Neuronal stem cell (in vitro differentiated cells): ENCODE measurements around the gene PRCP.
"Not testable (repeated sequence)": the region's sequence is repeated elsewhere in the genome, so short reads cannot be mapped to it uniquely, and the experiment has no call there.

Experiments used
- DNase-seq: peaks from one replicate; pipeline ENCODE4 v3.0.0-alpha.2; 2013; ENCODE audit warnings: low spot score
- H2AFZ ChIP-seq: one replicate; pipeline ENCODE4 v1.6.1; 2013; ENCODE audit warnings: mild to moderate bottlenecking, low read length, inconsistent platforms
- H2AK5ac ChIP-seq: 2 replicates; pipeline ENCODE4 v1.6.1; 2013; ENCODE audit warnings: low read depth, mild to moderate bottlenecking, inconsistent platforms, low read length, moderate library complexity, mixed read lengths
- H2BK120ac ChIP-seq: 2 replicates; pipeline ENCODE4 v1.6.1; 2013; ENCODE audit warnings: low read depth, mild to moderate bottlenecking, inconsistent platforms, low read length, moderate library complexity, mixed read lengths
- H2BK12ac ChIP-seq: one replicate; pipeline ENCODE4 v1.6.1; 2013; ENCODE audit warnings: low read length, inconsistent platforms
- H2BK15ac ChIP-seq: 2 replicates; pipeline ENCODE4 v1.6.1; 2013; ENCODE audit warnings: mild to moderate bottlenecking, low read length, inconsistent platforms, mixed read lengths
- H2BK5ac ChIP-seq: one replicate; pipeline ENCODE4 v1.6.1; 2013; ENCODE audit warnings: inconsistent platforms, mild to moderate bottlenecking, low read length, moderate library complexity
- H3K14ac ChIP-seq: one replicate; pipeline ENCODE4 v1.6.1; 2013; ENCODE audit warnings: low read length, inconsistent platforms
- H3K18ac ChIP-seq: 2 replicates; pipeline ENCODE4 v1.6.1; 2013; ENCODE audit warnings: low read length, inconsistent platforms
- H3K23ac ChIP-seq: 2 replicates; pipeline ENCODE4 v1.6.1; 2013; ENCODE audit warnings: low read depth, mild to moderate bottlenecking, mixed read lengths, low read length, inconsistent platforms; ENCODE audit not compliant: poor library complexity
- H3K27ac ChIP-seq: replicated peaks from 3 replicates; pipeline ENCODE4 v1.5.1; 2013; ENCODE audit warnings: low read length, inconsistent platforms
- H3K27me3 ChIP-seq, 3 experiments: 2 replicates each; pipeline ENCODE4 v1.6.1; 2013; ENCODE audit warnings: low read length in 3 of 3, mild to moderate bottlenecking in 2 of 3, inconsistent platforms in 1 of 3, low read depth in 1 of 3, mixed read lengths in 1 of 3, moderate library complexity in 1 of 3; ENCODE audit not compliant: control insufficient read depth in 3 of 3, insufficient read depth in 3 of 3
- H3K36me3 ChIP-seq, 2 donors: replicated peaks in 1 of 2; 2 replicates each; pipeline ENCODE4 v1.6.1; 2013; ENCODE audit warnings: low read length in 2 of 2; ENCODE audit not compliant: control insufficient read depth in 2 of 2, insufficient read depth in 2 of 2
- H3K4ac ChIP-seq: 2 replicates; pipeline ENCODE4 v1.6.1; 2013; ENCODE audit warnings: inconsistent platforms, mild to moderate bottlenecking, low read length, moderate library complexity
- H3K4me1 ChIP-seq, 2 donors: 1 replicate in 1 of 2; 2 replicates in 1 of 2; pipeline ENCODE4 v1.6.1; 2013; ENCODE audit warnings: low read length in 2 of 2, low read depth in 1 of 2; ENCODE audit not compliant: control insufficient read depth in 2 of 2, insufficient read depth in 1 of 2
- H3K4me2 ChIP-seq: one replicate; pipeline ENCODE4 v1.6.1; 2013; ENCODE audit warnings: mild to moderate bottlenecking, low read length, inconsistent platforms; ENCODE audit not compliant: insufficient read depth, poor library complexity, severe bottlenecking
- H3K4me3 ChIP-seq, 2 donors: 2 replicates each; pipeline ENCODE4 v1.5.1; 2013; ENCODE audit warnings: low read length in 2 of 2, mild to moderate bottlenecking in 2 of 2, inconsistent platforms in 1 of 2, moderate library complexity in 1 of 2
- H3K79me1 ChIP-seq: one replicate; pipeline ENCODE4 v1.6.1; 2013; ENCODE audit warnings: low read depth, mild to moderate bottlenecking, inconsistent platforms, low read length, moderate library complexity
- H3K9ac ChIP-seq: one replicate; pipeline ENCODE4 v1.6.1; 2013; ENCODE audit warnings: mild to moderate bottlenecking, low read depth, low read length, inconsistent platforms; ENCODE audit not compliant: poor library complexity
- H3K9me3 ChIP-seq, 2 donors: replicated peaks in 1 of 2; 2 replicates each; pipeline versions ENCODE3 to v1.6.1; 2013; ENCODE audit warnings: low read length in 2 of 2, mild to moderate bottlenecking in 2 of 2, inconsistent platforms in 1 of 2, low read depth in 1 of 2, mixed read lengths in 1 of 2, moderate library complexity in 1 of 2; ENCODE audit not compliant: control insufficient read depth in 2 of 2, insufficient read depth in 1 of 2
- H4K8ac ChIP-seq: one replicate; pipeline ENCODE4 v1.6.1; 2013; ENCODE audit warnings: low read depth, mild to moderate bottlenecking, inconsistent platforms, low read length, moderate library complexity
- H4K91ac ChIP-seq: one replicate; pipeline ENCODE4 v1.6.1; 2013; ENCODE audit warnings: low read length, low read depth, mild to moderate bottlenecking, inconsistent platforms; ENCODE audit not compliant: poor library complexity
- WGBS, 2 donors: extraction: QIAGEN DNeasy Blood & Tissue Kit; methylation state at CpG; one replicate each; pipeline ENCODE4 v1.1.7; 2013; ENCODE audit warnings: missing lambda C conversion rate in 2 of 2, mixed read lengths in 1 of 2; ENCODE audit not compliant: insufficient read length in 2 of 2, insufficient replicate concordance in 1 of 2; ENCODE audit errors: extremely low coverage in 2 of 2; 5-methylcytosine and 5-hydroxymethylcytosine counted together

Gene PRCP

GRCh38 chr11:82855616-82856015 is 44.6 kb downstream of the PRCP start:
- H2BK15ac ChIP-seq: no peak overlapping the region
- H3K79me1 ChIP-seq: no peaks in the 10 kb centered on the region
- peaks cover 2 to 7% of the 10 kb centered on the region in 2 donors for H3K9me3 ChIP-seq
- no peaks in the 10 kb centered on the region for H3K4me1 ChIP-seq
- no peak overlapping the region for H4K91ac ChIP-seq
- no peak overlapping the region for H3K14ac ChIP-seq
- DNase-seq: no peak
- WGBS, 2 donors: no CpG with 5 or more reads among the region's 2 CpGs
- H3K27me3 ChIP-seq: peaks cover 0 to 8% (median 0%) of the 10 kb centered on the region in 3 experiments
- no peak overlapping the region for H3K27ac ChIP-seq
- no peak overlapping the region for H2AK5ac ChIP-seq
- H2AFZ ChIP-seq: no peak overlapping the region
- H2BK120ac ChIP-seq: no peak overlapping the region
- H4K8ac ChIP-seq: no peak overlapping the region
- H3K4me2 ChIP-seq: no peak overlapping the region
- H2BK12ac ChIP-seq: no peak overlapping the region
- H3K4ac ChIP-seq: no peak overlapping the region
- H3K36me3 ChIP-seq: no peaks in the 10 kb centered on the region
- H3K4me3 ChIP-seq: no peak overlapping the region
- H3K23ac ChIP-seq: no peak overlapping the region
- no peak overlapping the region for H3K18ac ChIP-seq
- no peak overlapping the region for H3K9ac ChIP-seq
- H2BK5ac ChIP-seq: no peak overlapping the region

- WGBS, 2 donors: no CpG with 5 or more reads among the region's 1 CpG
Measured at GRCh38 chr11:82854916-82855315, 45.3 kb downstream of the PRCP start.

DNA sequence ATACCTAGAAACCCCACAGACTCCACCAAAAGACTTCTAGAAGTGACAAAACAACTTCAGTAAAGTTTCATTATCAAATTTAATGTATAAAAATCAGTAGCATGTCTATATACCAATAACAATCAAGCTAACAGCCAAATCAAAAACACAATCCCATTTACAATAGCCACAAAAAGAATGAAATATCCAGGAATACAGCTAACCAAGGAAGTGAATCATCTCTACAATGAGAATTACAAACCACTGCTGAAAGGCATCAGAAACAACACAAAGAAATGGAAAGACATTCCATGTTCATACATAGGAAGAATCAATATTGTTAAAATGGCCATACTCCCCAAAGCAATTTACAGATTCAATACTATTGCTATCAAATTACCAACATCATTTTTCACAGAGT is 46.0 kb downstream of the PRCP start:
- H3K4me2 ChIP-seq: no peak overlapping the region
- H2AFZ ChIP-seq: no peak overlapping the region
- H3K4me3 ChIP-seq: no peak overlapping the region
- no peak overlapping the region for H3K14ac ChIP-seq
- H2BK120ac ChIP-seq: no peak overlapping the region
- no peak overlapping the region for H3K9ac ChIP-seq
- no peaks in the 10 kb centered on the region for H3K79me1 ChIP-seq
- no peak overlapping the region for H2BK12ac ChIP-seq
- no peak overlapping the region for H3K4ac ChIP-seq
- H2BK15ac ChIP-seq: no peak overlapping the region
- no peak overlapping the region for H4K91ac ChIP-seq
- H2BK5ac ChIP-seq: no peak overlapping the region
- DNase-seq: no peak
- H3K27me3 ChIP-seq: peaks cover 0 to 11% (median 0%) of the 10 kb centered on the region in 3 experiments
- H3K27ac ChIP-seq: no peak overlapping the region
- peaks cover 0 to 4% of the 10 kb centered on the region in 2 donors for H3K36me3 ChIP-seq
- no peak overlapping the region for H3K23ac ChIP-seq
- H3K4me1 ChIP-seq: no peaks in the 10 kb centered on the region
- peaks cover 2 to 7% of the 10 kb centered on the region in 2 donors for H3K9me3 ChIP-seq
- H3K18ac ChIP-seq: no peak overlapping the region
- H4K8ac ChIP-seq: no peak overlapping the region
- H2AK5ac ChIP-seq: no peak overlapping the region

More at GRCh38 chr11:82854916-82855315, 45.3 kb downstream of the PRCP start:
- DNase-seq, H2BK12ac ChIP-seq, H2AK5ac ChIP-seq, H2BK15ac ChIP-seq, H2BK120ac ChIP-seq, H3K4me3 ChIP-seq, H3K27ac ChIP-seq, H3K9me3 ChIP-seq, H2AFZ ChIP-seq, H3K79me1 ChIP-seq, H3K14ac ChIP-seq, H3K9ac ChIP-seq, H3K23ac ChIP-seq, H3K18ac ChIP-seq, H2BK5ac ChIP-seq, H3K4me1 ChIP-seq, H3K4ac ChIP-seq, H4K91ac ChIP-seq, H3K4me2 ChIP-seq, H4K8ac ChIP-seq, H3K36me3 ChIP-seq: not testable (repeated sequence)
- peaks cover 0 to 11% (median 0%) of the 10 kb centered on the region in 3 experiments for H3K27me3 ChIP-seq

- Histone ChIP-seq H3K79me1 (no peaks in the 10 kb centered on the region), H3K9me3 (peaks cover 0 to 7% of the 10 kb centered on the region in 2 donors), H3K9ac (no peak overlapping the region), H3K4me2 (no peak overlapping the region), H2BK5ac (no peak overlapping the region), H2AK5ac (no peak overlapping the region), H3K18ac (no peak overlapping the region), H3K27ac (no peak overlapping the region), H3K4ac (no peak overlapping the region), H3K14ac (no peak overlapping the region), H3K36me3 (peaks cover 0 to 4% of the 10 kb centered on the region in 2 donors), H3K23ac (no peak overlapping the region), H2BK12ac (no peak overlapping the region), H4K91ac (no peak overlapping the region), H2AFZ (no peak overlapping the region), H3K4me1 (peaks cover 4 to 13% of the 10 kb centered on the region in 2 donors), H3K27me3 (peaks cover 0 to 29% (median 0%) of the 10 kb centered on the region in 3 experiments), H2BK15ac (no peak overlapping the region), H4K8ac (no peak overlapping the region), H2BK120ac (no peak overlapping the region), H3K4me3 (no peak overlapping the region)
- DNase-seq: no peak
Measured at GRCh38 chr11:82848829-82849228, 51.4 kb downstream of the PRCP start.
